T-cell (primary cell): ENCODE data around the gene NSD2. TPM values are rescaled to one million over a fixed set of nuclear protein-coding genes. Genes with fewer than 3 reads are reported as not detected.

ENCODE experiments used
- ATAC-seq, 4 experiments: fragments of 200-7000 bp in 3 of 4; fragments of 150-1000 bp in 1 of 4; cut with Tn5 transposase; replicated peaks in 1 of 4; 1 replicate in 3 of 4; 2 replicates in 1 of 4; pipeline ENCODE4 v1.10.0; 2021; ENCODE audit warnings: moderate library complexity in 3 of 4, mild to moderate bottlenecking in 2 of 4, moderate number of reproducible peaks in 1 of 4
- CTCF ChIA-PET, 2 donors: fragments of 300-600 bp; sonication (Branson Sonifier 250); formaldehyde crosslinking; loops; one replicate each; lab custom pipeline; 2022; ENCODE audit warnings: antibody characterized with exemption in 2 of 2; lab: Charles Lee
- POLR2A ChIA-PET, 2 donors: fragments of 300-600 bp; sonication (Branson Sonifier 250); formaldehyde crosslinking; loops; one replicate each; lab custom pipeline; 2022; ENCODE audit warnings: antibody characterized with exemption in 2 of 2; lab: Charles Lee
- DNase-seq, 35 experiments: peaks; one replicate each; pipeline versions ENCODE4 v3.0.0 to v3.0.0-alpha.2; 2013 to 2023
- H3K27ac ChIP-seq: one replicate; pipeline ENCODE4 v1.5.1; 2013; ENCODE audit warnings: low read length
- H3K27me3 ChIP-seq, 2 experiments: replicated peaks in 1 of 2; 1 replicate in 1 of 2; 2 replicates in 1 of 2; pipeline versions ENCODE4 v1.6.1 to v1.7.0; 2013; ENCODE audit warnings: low read length in 1 of 2, mixed read lengths in 1 of 2; ENCODE audit not compliant: control insufficient read depth in 2 of 2, insufficient read depth in 2 of 2; ENCODE audit errors: extremely low read depth in 1 of 2
- H3K36me3 ChIP-seq, 2 donors: 1 replicate in 1 of 2; 2 replicates in 1 of 2; pipeline versions ENCODE4 v1.6.1 to v1.7.0; 2013; ENCODE audit warnings: low read length in 1 of 2; ENCODE audit not compliant: control insufficient read depth in 2 of 2, insufficient read depth in 1 of 2; ENCODE audit errors: extremely low read depth in 1 of 2
- H3K4me1 ChIP-seq, 2 experiments: 1 replicate in 1 of 2; 2 replicates in 1 of 2; pipeline versions ENCODE4 v1.6.1 to v1.7.0; 2013; ENCODE audit warnings: low read length in 2 of 2, mixed read lengths in 1 of 2; ENCODE audit not compliant: insufficient read depth in 2 of 2, control insufficient read depth in 1 of 2; ENCODE audit errors: extremely low read depth in 1 of 2
- H3K4me3 ChIP-seq, 2 donors: 1 replicate in 1 of 2; 2 replicates in 1 of 2; pipeline versions ENCODE4 v1.5.1 to v1.7.0; 2013; ENCODE audit warnings: mild to moderate bottlenecking in 2 of 2, low read length in 1 of 2, moderate library complexity in 1 of 2; ENCODE audit not compliant: control insufficient read depth in 1 of 2; ENCODE audit errors: extremely low read depth in 1 of 2
- H3K9me3 ChIP-seq: 2 replicates; pipeline ENCODE4 v1.7.0; 2013
- H3K27ac Mint-ChIP-seq, 2 donors: one replicate each; pipeline ENCODE4 v1.8.0; 2020 to 2021; ENCODE audit warnings: mild to moderate bottlenecking in 2 of 2, mixed read lengths in 2 of 2
- H3K27me3 Mint-ChIP-seq, 2 donors: one replicate each; pipeline ENCODE4 v1.8.0; 2021 to 2022; ENCODE audit warnings: mixed read lengths in 2 of 2
- H3K36me3 Mint-ChIP-seq: one replicate; pipeline ENCODE4 v1.8.0; 2021; ENCODE audit warnings: mixed read lengths
- H3K4me1 Mint-ChIP-seq, 3 donors: one replicate each; pipeline ENCODE4 v1.8.0; 2020 to 2022; ENCODE audit warnings: mixed read lengths in 3 of 3, mild to moderate bottlenecking in 1 of 3
- H3K4me3 Mint-ChIP-seq, 3 donors: one replicate each; pipeline ENCODE4 v1.8.0; 2020 to 2022; ENCODE audit warnings: mild to moderate bottlenecking in 3 of 3, mixed read lengths in 3 of 3, moderate library complexity in 3 of 3
- H3K9me3 Mint-ChIP-seq, 3 donors: one replicate each; pipeline ENCODE4 v1.8.0; 2020 to 2022; ENCODE audit warnings: mixed read lengths in 3 of 3
- WGBS: methylation state at CpG from one replicate; pipeline ENCODE4 v1.1.5; 2013; ENCODE audit warnings: missing lambda C conversion rate; ENCODE audit not compliant: insufficient coverage; 5-methylcytosine and 5-hydroxymethylcytosine counted together
- total RNA-seq, 35 experiments: library from RNA in 6 of 35; stranded (reverse) in 6 of 35; fragments of 120-200 nt in 1 of 35; gene quantifications; one replicate each; pipeline versions ENCODE4 v1.2.1 to v1.2.4 and lab custom pipeline; 2013 to 2026

The NSD2 gene
- total RNA-seq, 5 donors from 2014 or later (not counting 1 experiment from before 2014, with no cell fraction given), result 40.8 to 55.3 (median 48.3) TPM

- no peak overlapping the region for H3K4me3 Mint-ChIP-seq
- H3K9me3 Mint-ChIP-seq, result no peaks in the 10 kb centered on the region
- ChIA-PET POLR2A (interaction anchor here in 1 of 2 donors (0.7 kb wide), 1 partner anchor 31 kb away, joined by 4 read pairs; no protein-coding TSS in a partner anchor), CTCF (interaction anchor here in 1 of 2 donors (0.6 kb wide), 1 partner anchor 8 kb away, joined by 3 read pairs; no protein-coding TSS in a partner anchor)
- no peaks in the 10 kb centered on the region for H3K36me3 Mint-ChIP-seq
- DNase-seq (no peak), ATAC-seq (no peak)
- WGBS, result 100% methylated on average over 1 of the region's 5 CpGs
- Histone ChIP-seq H3K9me3 (no peaks in the 10 kb centered on the region), H3K27me3 (peaks cover 0 to 22% of the 10 kb centered on the region in 2 experiments), H3K36me3 (no peaks in the 10 kb centered on the region), H3K4me3 (no peak overlapping the region), H3K4me1 (peaks cover 16 to 29% of the 10 kb centered on the region in 2 experiments), H3K27ac (no peak overlapping the region)
- H3K27me3 Mint-ChIP-seq, result peaks cover 0 to 3% of the 10 kb centered on the region in 2 donors
- H3K4me1 Mint-ChIP-seq, result peaks cover 20 to 25% (median 23%) of the 10 kb centered on the region in 3 donors
- H3K27ac Mint-ChIP-seq, result peak overlapping the region in 1 of 2 donors; percentile 34
Observed at GRCh38 chr4:1868293-1868692, 2.9 kb upstream of the NSD2 start.

GRCh38 chr4:1868912-1869311, 2.3 kb upstream of the NSD2 start:
- POLR2A ChIA-PET, result interaction anchor here in 1 of 2 donors (0.7 kb wide), 1 partner anchor 31 kb away, joined by 4 read pairs; no protein-coding TSS in a partner anchor
- Histone ChIP-seq H3K4me3 (no peak overlapping the region), H3K4me1 (peaks cover 17 to 23% of the 10 kb centered on the region in 2 experiments), H3K9me3 (no peaks in the 10 kb centered on the region), H3K36me3 (no peaks in the 10 kb centered on the region), H3K27ac (no peak overlapping the region), H3K27me3 (peaks cover 0 to 17% of the 10 kb centered on the region in 2 experiments)
- Mint-ChIP-seq H3K36me3 (no peaks in the 10 kb centered on the region), H3K27me3 (no peaks in the 10 kb centered on the region), H3K9me3 (no peaks in the 10 kb centered on the region), H3K4me3 (no peak overlapping the region), H3K4me1 (peaks cover 20 to 27% (median 25%) of the 10 kb centered on the region in 3 donors), H3K27ac (peak overlapping the region; percentile 31 to 34)
- 100% methylated on average over 3 of the region's 3 CpGs for WGBS
- CTCF ChIA-PET, result no interaction called here
- DNase-seq, result no peak
- ATAC-seq, result no peak

- POLR2A ChIA-PET, result no interaction called here
- CTCF ChIA-PET, result no interaction called here
- Histone ChIP-seq H3K27ac (peak overlapping the region; percentile 92), H3K36me3 (no peaks in the 10 kb centered on the region), H3K4me3 (peak overlapping the region; percentile 58 to 63), H3K4me1 (peaks cover 17 to 23% of the 10 kb centered on the region in 2 experiments), H3K9me3 (no peaks in the 10 kb centered on the region), H3K27me3 (peaks cover 0 to 13% of the 10 kb centered on the region in 2 experiments)
- WGBS, result 55% methylated on average over 11 of the region's 19 CpGs
- H3K4me3 Mint-ChIP-seq, result peak overlapping the region; percentile 81 to 84 (median 82)
- no peaks in the 10 kb centered on the region for H3K9me3 Mint-ChIP-seq
- DNase-seq (no peak), ATAC-seq (no peak)
- peaks cover 28 to 35% (median 33%) of the 10 kb centered on the region in 3 donors for H3K4me1 Mint-ChIP-seq
- H3K27me3 Mint-ChIP-seq, result no peaks in the 10 kb centered on the region
- peak overlapping the region; percentile 95 to 97 for H3K27ac Mint-ChIP-seq
- H3K36me3 Mint-ChIP-seq, result no peaks in the 10 kb centered on the region
Observed at GRCh38 chr4:1869530-1870327, 1.5 kb upstream of the NSD2 start.

- H3K27me3 ChIP-seq, result peaks cover 0 to 13% of the 10 kb centered on the region in 2 experiments
- CTCF ChIA-PET, result no interaction called here
- under 1% methylated on average over 21 of the region's 22 CpGs for WGBS
Observed at GRCh38 chr4:1870328-1870577, 940 bp upstream of the NSD2 start.

GRCh38 chr4:1871471-1872021, 353 bp downstream of the NSD2 start:
- Histone ChIP-seq H3K27me3 (peaks cover 0 to 2% of the 10 kb centered on the region in 2 experiments), H3K9me3 (no peaks in the 10 kb centered on the region), H3K4me3 (peak overlapping the region; percentile 17 to 38), H3K36me3 (no peaks in the 10 kb centered on the region), H3K27ac (no peak overlapping the region), H3K4me1 (peaks cover 17 to 23% of the 10 kb centered on the region in 2 experiments)
- no peak for ATAC-seq
- POLR2A ChIA-PET, result no interaction called here
- H3K27me3 Mint-ChIP-seq, result no peaks in the 10 kb centered on the region
- H3K27ac Mint-ChIP-seq, result no peak overlapping the region
- no peaks in the 10 kb centered on the region for H3K36me3 Mint-ChIP-seq
- H3K4me3 Mint-ChIP-seq, result peak overlapping the region in 1 of 3 donors; percentile 2
- CTCF ChIA-PET, result no interaction called here
- H3K9me3 Mint-ChIP-seq, result no peaks in the 10 kb centered on the region
- under 1% methylated on average over 74 of the region's 79 CpGs for WGBS
- DNase-seq, result peak in 2 of 35 experiments; percentile 17 to 38
- H3K4me1 Mint-ChIP-seq, result peaks cover 29 to 36% (median 36%) of the 10 kb centered on the region in 3 donors

More at GRCh38 chr4:1870328-1870577, 940 bp upstream of the NSD2 start:
- POLR2A ChIA-PET, result no interaction called here
- Mint-ChIP-seq H3K9me3 (no peaks in the 10 kb centered on the region), H3K4me1 (peaks cover 29 to 36% (median 35%) of the 10 kb centered on the region in 3 donors), H3K4me3 (peak overlapping the region; percentile 81 to 84 (median 82)), H3K27ac (peak overlapping the region; percentile 95 to 97), H3K27me3 (no peaks in the 10 kb centered on the region), H3K36me3 (no peaks in the 10 kb centered on the region)
- DNase-seq, result peak; percentile 71 to 92 (median 84)
- peak; percentile 73 to 79 (median 78) for ATAC-seq
- H3K4me1 ChIP-seq, result peaks cover 17 to 23% of the 10 kb centered on the region in 2 experiments
- H3K4me3 ChIP-seq, result peak overlapping the region; percentile 58 to 63
- H3K9me3 ChIP-seq, result no peaks in the 10 kb centered on the region
- no peaks in the 10 kb centered on the region for H3K36me3 ChIP-seq
- peak overlapping the region; percentile 92 for H3K27ac ChIP-seq

- POLR2A ChIA-PET, result interaction anchor here in 1 of 2 donors (0.6 kb wide), 1 partner anchor 28 kb away, joined by 6 read pairs; no protein-coding TSS in a partner anchor
- no CpG with 5 or more reads among the region's 3 CpGs for WGBS
- DNase-seq (peak in 1 of 35 experiments; percentile 44), ATAC-seq (no peak)
- Histone ChIP-seq H3K27me3 (no peaks in the 10 kb centered on the region), H3K27ac (peak overlapping the region; percentile 28), H3K4me1 (peaks cover 17 to 28% of the 10 kb centered on the region in 2 experiments), H3K36me3 (no peaks in the 10 kb centered on the region), H3K9me3 (no peaks in the 10 kb centered on the region), H3K4me3 (no peak overlapping the region)
- Mint-ChIP-seq H3K4me1 (peaks cover 35 to 45% (median 43%) of the 10 kb centered on the region in 3 donors), H3K27ac (peak overlapping the region; percentile 76 to 93), H3K27me3 (no peaks in the 10 kb centered on the region), H3K9me3 (no peaks in the 10 kb centered on the region), H3K4me3 (peak overlapping the region; percentile 74 to 82 (median 75)), H3K36me3 (no peaks in the 10 kb centered on the region)
- CTCF ChIA-PET, result interaction anchor here in 1 of 2 donors (0.7 to 1.0 kb wide), 2 partner anchors 26 to 800 kb away, joined by 3 to 8 read pairs; no protein-coding TSS in a partner anchor
Observed at GRCh38 chr4:1872870-1873269, 1.7 kb downstream of the NSD2 start.
